B cell (primary cell): ENCODE measurements around the gene ARFGAP1. TPM values are rescaled to one million over a fixed set of nuclear protein-coding genes. Genes with fewer than 3 reads are reported as not detected.

Source experiments
- ATAC-seq: fragments of 200-7000 bp; cut with Tn5 transposase; one replicate; pipeline ENCODE4 v1.10.0; 2021; ENCODE audit warnings: low read depth, mild to moderate bottlenecking, moderate number of reproducible peaks, moderate library complexity
- CTCF ChIA-PET: fragments of 350-600 bp; sonication (Branson Sonifier 250); formaldehyde crosslinking; loops from one replicate; lab custom pipeline; 2021; ENCODE audit warnings: antibody characterized with exemption, inconsistent platforms; lab: Charles Lee
- POLR2A ChIA-PET: fragments of 350-600 bp; sonication (Branson Sonifier 250); formaldehyde crosslinking; loops from one replicate; lab custom pipeline; 2021; ENCODE audit warnings: antibody characterized with exemption; lab: Charles Lee
- DNase-seq: peaks from one replicate; pipeline ENCODE4 v3.0.0; 2013
- H2AFZ ChIP-seq: 2 replicates; pipeline ENCODE4 v1.6.1; 2012; ENCODE audit warnings: mild to moderate bottlenecking, low read depth, low read length; ENCODE audit not compliant: insufficient read depth, poor library complexity, severe bottlenecking
- H3K27ac ChIP-seq, 2 donors: 1 replicate in 1 of 2; 2 replicates in 1 of 2; pipeline ENCODE4 v1.5.1; 2012 to 2013; ENCODE audit warnings: low read length in 2 of 2, mild to moderate bottlenecking in 2 of 2, moderate library complexity in 1 of 2
- H3K27me3 ChIP-seq, 4 experiments: fragments of 200-600 bp in 1 of 4; sonication (generic) in 1 of 4; replicated peaks in 1 of 4; 1 replicate in 2 of 4; 2 replicates in 2 of 4; pipeline versions ENCODE4 v1.6.1 to v1.7.0; 2013 to 2016; ENCODE audit warnings: low read length in 3 of 4, mild to moderate bottlenecking in 2 of 4, mixed read lengths in 1 of 4, moderate library complexity in 1 of 4; ENCODE audit not compliant: insufficient read depth in 4 of 4, control insufficient read depth in 3 of 4; ENCODE audit errors: control extremely low read depth in 1 of 4
- H3K36me3 ChIP-seq, 2 experiments: replicated peaks in 1 of 2; 1 replicate in 1 of 2; 2 replicates in 1 of 2; pipeline versions ENCODE4 v1.6.1 to v1.7.1; 2013; ENCODE audit warnings: low read length in 1 of 2; ENCODE audit not compliant: insufficient read depth in 2 of 2, control insufficient read depth in 1 of 2; ENCODE audit errors: control extremely low read depth in 1 of 2, extremely low read depth in 1 of 2
- H3K4me1 ChIP-seq, 2 donors: fragments of 200-600 bp in 1 of 2; sonication (generic) in 1 of 2; 1 replicate in 1 of 2; 2 replicates in 1 of 2; pipeline versions ENCODE4 v1.5.1 to v1.6.1; 2013 to 2017; ENCODE audit warnings: low read length in 2 of 2; ENCODE audit not compliant: control insufficient read depth in 2 of 2, insufficient read depth in 2 of 2
- H3K4me2 ChIP-seq: replicated peaks from 2 replicates; pipeline ENCODE3; 2012; ENCODE audit warnings: mild to moderate bottlenecking, low read depth, low read length; ENCODE audit not compliant: poor library complexity, severe bottlenecking
- H3K4me3 ChIP-seq, 5 experiments: fragments of 200-600 bp in 1 of 5; sonication (generic) in 1 of 5; 1 replicate in 3 of 5; 2 replicates in 2 of 5; pipeline versions ENCODE4 v1.5.1 to v1.7.0; 2011 to 2016; ENCODE audit warnings: low read length in 4 of 5, mild to moderate bottlenecking in 4 of 5, low read depth in 2 of 5, control low read depth in 1 of 5, moderate library complexity in 1 of 5; ENCODE audit not compliant: insufficient read depth in 1 of 5; ENCODE audit errors: control extremely low read depth in 1 of 5, extremely low read depth in 1 of 5
- H3K79me2 ChIP-seq: fragments of 200-600 bp; sonication (generic); one replicate; pipeline ENCODE4 v1.6.0; 2016; ENCODE audit warnings: low read length; ENCODE audit not compliant: control insufficient read depth, insufficient read depth
- H3K9ac ChIP-seq: fragments of 200-600 bp; sonication (generic); 2 replicates; pipeline ENCODE4 v1.6.1; 2017; ENCODE audit warnings: mild to moderate bottlenecking, low read length, moderate library complexity
- H3K9me3 ChIP-seq, 3 donors: one replicate each; pipeline versions ENCODE4 v1.6.1 to v1.7.1; 2013; ENCODE audit warnings: low read length in 2 of 3; ENCODE audit not compliant: control insufficient read depth in 2 of 3, insufficient read depth in 1 of 3; ENCODE audit errors: control extremely low read depth in 1 of 3
- H4K20me1 ChIP-seq: 2 replicates; pipeline ENCODE4 v1.6.0; 2012; ENCODE audit warnings: mild to moderate bottlenecking, low read length; ENCODE audit not compliant: insufficient read depth, control insufficient read depth, poor library complexity, severe bottlenecking
- H3K27ac Mint-ChIP-seq: one replicate; pipeline ENCODE4 v1.8.0; 2021; ENCODE audit warnings: mixed read lengths
- H3K27me3 Mint-ChIP-seq: one replicate; pipeline ENCODE4 v1.8.0; 2021; ENCODE audit warnings: mixed read lengths
- H3K4me1 Mint-ChIP-seq: one replicate; pipeline ENCODE4 v1.8.0; 2021; ENCODE audit warnings: mixed read lengths
- H3K4me3 Mint-ChIP-seq: one replicate; pipeline ENCODE4 v1.8.0; 2021; ENCODE audit warnings: mixed read lengths
- H3K9me3 Mint-ChIP-seq: one replicate; pipeline ENCODE4 v1.8.0; 2022; ENCODE audit warnings: mixed read lengths; ENCODE audit not compliant: insufficient read depth
- CTCF ChIP-seq: fragments of 200-600 bp; IDR thresholded peaks from one replicate; pipeline ENCODE4 v1.8.0; 2022; ENCODE audit warnings: antibody characterized with exemption, mild to moderate bottlenecking
- EZH2 ChIP-seq: IDR thresholded peaks from 2 replicates; pipeline ENCODE4 v1.6.1; 2012; ENCODE audit warnings: borderline replicate concordance, low read depth, mild to moderate bottlenecking, moderate library complexity, low read length; ENCODE audit not compliant: insufficient read depth, poor library complexity, severe bottlenecking
- WGBS: methylation state at CpG from one replicate; pipeline ENCODE4 v1.1.5; 2013; ENCODE audit warnings: missing lambda C conversion rate; ENCODE audit not compliant: insufficient coverage; 5-methylcytosine and 5-hydroxymethylcytosine counted together
- intact Hi-C: fragments of 100-400 bp; cut with micrococcal nuclease; formaldehyde crosslinking; loops from one replicate; pipeline ENCODE4 v1.10.0; 2022
- polyA plus RNA-seq: library from polyadenylated mRNA; depleted of rRNA; stranded (reverse); fragments of >200 nt; gene quantifications from 2 replicates; pipeline ENCODE4 v1.2.3, GENCODE V29; 2012
- total RNA-seq, 2 donors: library from RNA; stranded (reverse); fragments of 120-200 nt in 1 of 2; gene quantifications; 1 replicate in 1 of 2; 2 replicates in 1 of 2; pipeline versions ENCODE4 v1.2.3 to v1.2.4, GENCODE V29; 2013 to 2022

Gene ARFGAP1
- total and polyA plus RNA-seq, 2 donors (not counting 1 experiment from before 2014, with no cell fraction given): 83.2 to 99.4 TPM

GRCh38 chr20:63264519-63264918 lies 8.1 kb upstream of the ARFGAP1 start:
- 81% methylated on average over 11 of the region's 14 CpGs for WGBS
- H3K9ac ChIP-seq: no peak overlapping the region
- Mint-ChIP-seq H3K9me3 (no peaks in the 10 kb centered on the region), H3K4me1 (no peaks in the 10 kb centered on the region), H3K4me3 (no peak overlapping the region), H3K27ac (no peak overlapping the region), H3K27me3 (peaks cover 35% of the 10 kb centered on the region)
- no peaks in the 10 kb centered on the region for H3K79me2 ChIP-seq
- POLR2A ChIA-PET: no interaction called here
- H3K36me3 ChIP-seq: no peaks in the 10 kb centered on the region
- intact Hi-C loops: no loop called here
- DNase-seq: no peak
- ATAC-seq: no peak
- H3K27ac ChIP-seq: no peak overlapping the region
- no peak overlapping the region for H3K4me3 ChIP-seq
- no peak overlapping the region for H3K4me2 ChIP-seq
- H2AFZ ChIP-seq: no peak overlapping the region
- TF ChIP-seq EZH2: no peak
- TF ChIP-seq CTCF: no peak
- no peaks in the 10 kb centered on the region for H4K20me1 ChIP-seq
- peaks cover 0 to 20% (median 3%) of the 10 kb centered on the region in 4 experiments for H3K27me3 ChIP-seq
- H3K4me1 ChIP-seq: no peaks in the 10 kb centered on the region
- CTCF ChIA-PET: no interaction called here
- no peaks in the 10 kb centered on the region for H3K9me3 ChIP-seq

GRCh38 chr20:63265891-63266515 lies 6.6 kb upstream of the ARFGAP1 start:
- Mint-ChIP-seq H3K9me3 (no peaks in the 10 kb centered on the region), H3K27ac (no peak overlapping the region), H3K4me3 (no peak overlapping the region), H3K4me1 (peaks cover 3% of the 10 kb centered on the region), H3K27me3 (peaks cover 35% of the 10 kb centered on the region)
- no peaks in the 10 kb centered on the region for H4K20me1 ChIP-seq
- H3K27me3 ChIP-seq: peaks cover 0 to 17% (median 3%) of the 10 kb centered on the region in 4 experiments
- no peak for ATAC-seq
- no peak overlapping the region for H3K4me2 ChIP-seq
- ChIA-PET POLR2A (no interaction called here), CTCF (no interaction called here)
- H2AFZ ChIP-seq: no peak overlapping the region
- 81% methylated on average over 12 of the region's 12 CpGs for WGBS
- intact Hi-C loops: no loop called here
- no peaks in the 10 kb centered on the region for H3K79me2 ChIP-seq
- TF ChIP-seq CTCF (no peak), EZH2 (no peak)
- H3K4me3 ChIP-seq: no peak overlapping the region
- H3K4me1 ChIP-seq: no peaks in the 10 kb centered on the region
- no peak overlapping the region for H3K9ac ChIP-seq
- no peaks in the 10 kb centered on the region for H3K36me3 ChIP-seq
- no peak for DNase-seq
- no peaks in the 10 kb centered on the region for H3K9me3 ChIP-seq
- no peak overlapping the region for H3K27ac ChIP-seq
